HCT116 (cell line): ENCODE data around the gene SUDS3. TPM values are rescaled to one million over a fixed set of nuclear protein-coding genes. Genes with fewer than 3 reads are reported as not detected.

Experiments
- ATAC-seq: fragments of 200-7000 bp; cut with Tn5 transposase; 2 replicates; pipeline ENCODE4 v1.9.1; 2020; ENCODE audit warnings: mild to moderate bottlenecking, moderate library complexity
- BruUV-seq: library from RNA; stranded (reverse); fragments of 400-500 nt; replicated peaks from 2 replicates; lab custom pipeline; 2021; lab: Mats Ljungman, UMichigan
- CTCF ChIA-PET: fragments of 300-600 bp; sonication (Branson Sonifier 250); formaldehyde crosslinking; loops from one replicate; lab custom pipeline; 2021; ENCODE audit warnings: antibody characterized with exemption; lab: Charles Lee
- POLR2A ChIA-PET: fragments of 300-600, 350-600 bp; sonication (Branson Sonifier 250); formaldehyde crosslinking; loops from one replicate; lab custom pipeline; 2021; ENCODE audit warnings: antibody characterized with exemption; lab: Charles Lee
- RAD21 ChIA-PET, 2 experiments: fragments of 300-600 bp; sonication (Branson Sonifier 250); formaldehyde crosslinking; loops; one replicate each; lab custom pipeline; 2023; ENCODE audit warnings: low total read pairs in 2 of 2; ENCODE audit not compliant: uncharacterized antibody in 2 of 2, unreplicated experiment in 2 of 2, low non-redundant PET in 1 of 2; lab: Charles Lee
- DNase-seq: peaks from one replicate; pipeline ENCODE4 v3.0.0-alpha.2; 2010; ENCODE audit warnings: low read depth, low spot score
- H2AFZ ChIP-seq: fragments of 200-600 bp; shearing (Covaris generic), sonication (generic); 2 replicates; pipeline ENCODE4 v1.6.1; 2017; ENCODE audit warnings: low read depth, mixed run types, mixed read lengths, antibody characterized with exemption, low read length; ENCODE audit not compliant: poor library complexity, severe bottlenecking
- H3K27ac ChIP-seq: 2 replicates; pipeline ENCODE4 v1.5.1; 2012; ENCODE audit warnings: low read depth, low read length
- H3K27me3 ChIP-seq: fragments of 200-600 bp; sonication (generic); 2 replicates; pipeline ENCODE4 v1.6.1; 2016; ENCODE audit warnings: mixed run types, low read length, mixed read lengths; ENCODE audit not compliant: insufficient read depth
- H3K36me3 ChIP-seq, 2 experiments: fragments of 200-500 bp in 1 of 2; fragments of 200-600 bp in 1 of 2; sonication (Bioruptor generic) in 1 of 2; sonication (generic) in 1 of 2; 2 replicates each; pipeline versions ENCODE4 v1.5.1 to v1.6.1; 2014 to 2016; ENCODE audit warnings: low read length in 2 of 2, inconsistent platforms in 1 of 2, mixed read lengths in 1 of 2, mixed run types in 1 of 2; ENCODE audit not compliant: insufficient read depth in 2 of 2, control insufficient read depth in 1 of 2
- H3K4me1 ChIP-seq, 2 experiments: fragments of 200-600 bp in 1 of 2; sonication (generic) in 1 of 2; 2 replicates each; pipeline versions ENCODE4 v1.5.1 to v1.6.1; 2012 to 2017; ENCODE audit warnings: low read length in 2 of 2, inconsistent platforms in 1 of 2, mild to moderate bottlenecking in 1 of 2, mixed read lengths in 1 of 2, mixed run types in 1 of 2, moderate library complexity in 1 of 2; ENCODE audit not compliant: insufficient read depth in 2 of 2, control insufficient read depth in 1 of 2
- H3K4me2 ChIP-seq: fragments of 200-600 bp; sonication (generic); 2 replicates; pipeline ENCODE4 v1.6.1; 2017; ENCODE audit warnings: mixed run types, low read length, mixed read lengths
- H3K4me3 ChIP-seq, 2 experiments: fragments of 200-600 bp in 1 of 2; sonication (generic) in 1 of 2; replicated peaks in 1 of 2; 2 replicates each; pipeline ENCODE4 v1.5.1; 2011 to 2016; ENCODE audit warnings: low read length in 2 of 2, control low read depth in 1 of 2, low read depth in 1 of 2, mild to moderate bottlenecking in 1 of 2, mixed read lengths in 1 of 2, mixed run types in 1 of 2
- H3K79me2 ChIP-seq: fragments of 200-600 bp; sonication (generic); 2 replicates; pipeline ENCODE4 v1.6.1; 2017; ENCODE audit warnings: mild to moderate bottlenecking, mixed run types, low read length, moderate library complexity, mixed read lengths; ENCODE audit not compliant: insufficient read depth
- H3K9ac ChIP-seq: fragments of 200-600 bp; sonication (generic); 2 replicates; pipeline ENCODE4 v1.6.1; 2016; ENCODE audit warnings: low read length, mixed read lengths
- H3K9me2 ChIP-seq: fragments of 200-600 bp; sonication (generic), shearing (Covaris generic); 2 replicates; pipeline ENCODE4 v1.6.1; 2017; ENCODE audit warnings: mixed run types, mild to moderate bottlenecking, moderate library complexity; ENCODE audit not compliant: insufficient read depth
- H3K9me3 ChIP-seq, 2 experiments: fragments of 200-500 bp in 1 of 2; fragments of 200-600 bp in 1 of 2; sonication (Bioruptor generic) in 1 of 2; sonication (generic) in 1 of 2; 2 replicates each; pipeline ENCODE4 v1.6.1; 2014 to 2017; ENCODE audit warnings: low read length in 2 of 2, mixed read lengths in 2 of 2, inconsistent platforms in 1 of 2, low read depth in 1 of 2, mild to moderate bottlenecking in 1 of 2, mixed run types in 1 of 2, moderate library complexity in 1 of 2; ENCODE audit not compliant: control insufficient read depth in 1 of 2, insufficient read depth in 1 of 2
- H4K20me1 ChIP-seq: fragments of 200-600 bp; sonication (generic), shearing (Covaris generic); 2 replicates; pipeline ENCODE4 v1.6.1; 2017; ENCODE audit warnings: mixed run types, mild to moderate bottlenecking, moderate library complexity; ENCODE audit not compliant: insufficient read depth
- CBX3 ChIP-seq: IDR thresholded peaks from 2 replicates; pipeline ENCODE4 v1.6.1; 2012; ENCODE audit warnings: low read depth
- CEBPB ChIP-seq: IDR thresholded peaks from 2 replicates; pipeline ENCODE4 v1.6.1; 2012; ENCODE audit warnings: low read depth
- EGR1 ChIP-seq: IDR thresholded peaks from 2 replicates; pipeline ENCODE4 v1.6.1; 2012; ENCODE audit warnings: low read depth
- ELF1 ChIP-seq: IDR thresholded peaks from 2 replicates; pipeline ENCODE4 v1.6.1; 2012; ENCODE audit warnings: low read depth, borderline replicate concordance
- FOSL1 ChIP-seq: IDR thresholded peaks from 2 replicates; pipeline ENCODE4 v1.6.1; 2012; ENCODE audit warnings: low read depth
- JUND ChIP-seq: IDR thresholded peaks from 2 replicates; pipeline ENCODE4 v1.6.1; 2012
- SIN3A ChIP-seq: IDR thresholded peaks from 2 replicates; pipeline ENCODE4 v1.6.1; 2012; ENCODE audit warnings: low read depth
- SP1 ChIP-seq: IDR thresholded peaks from 2 replicates; pipeline ENCODE4 v1.6.1; 2012; ENCODE audit warnings: low read depth
- TCF7L2 ChIP-seq: IDR thresholded peaks from 2 replicates; pipeline ENCODE4 v1.7.0; 2011; ENCODE audit warnings: borderline replicate concordance, inconsistent platforms; ENCODE audit not compliant: insufficient read depth, insufficient read length; ENCODE audit errors: extremely low read depth
- intact Hi-C: fragments of 100-400 bp; cut with micrococcal nuclease; formaldehyde crosslinking; loops from 2 replicates; pipeline ENCODE4 v1.10.0; 2022
- total RNA-seq: library from RNA; stranded (reverse); gene quantifications from one replicate; pipeline ENCODE4 v1.2.1, GENCODE V29; 2021; ENCODE audit not compliant: unreplicated experiment
- TF ChIP-seq, protein P1 (sequence below): IDR thresholded peaks from 2 replicates; pipeline ENCODE4 v1.6.1; 2012
- TF ChIP-seq, protein P2 (sequence below): IDR thresholded peaks from 2 replicates; pipeline ENCODE4 v1.6.1; 2012; ENCODE audit warnings: low read depth
- TF ChIP-seq, protein P3 (sequence below): IDR thresholded peaks from 2 replicates; pipeline ENCODE4 v1.6.1; 2012

The SUDS3 gene
- total RNA-seq, 1 experiment from 2014 or later, result 32.3 TPM

DNA sequence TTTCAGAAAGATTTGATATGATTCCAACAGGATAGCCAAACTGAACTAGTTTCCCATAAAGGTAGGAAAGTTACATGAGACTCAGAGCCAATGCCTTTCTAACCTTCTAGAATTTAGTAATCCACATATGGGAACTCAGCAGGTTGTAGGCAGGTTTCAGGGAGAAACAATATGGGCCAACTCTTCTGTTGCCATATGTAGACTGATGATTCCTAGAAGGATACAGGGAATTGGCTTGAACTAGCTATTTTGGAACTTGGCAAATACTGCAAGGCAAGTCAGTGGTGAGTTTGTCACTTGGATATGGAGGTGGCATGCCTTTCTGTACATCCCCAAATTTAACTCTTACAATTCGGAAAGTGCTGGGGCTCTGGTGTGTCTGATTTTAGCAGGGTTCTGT is 15.5 kb downstream of the SUDS3 start (continued):
- TF ChIP-seq, protein P1, sequence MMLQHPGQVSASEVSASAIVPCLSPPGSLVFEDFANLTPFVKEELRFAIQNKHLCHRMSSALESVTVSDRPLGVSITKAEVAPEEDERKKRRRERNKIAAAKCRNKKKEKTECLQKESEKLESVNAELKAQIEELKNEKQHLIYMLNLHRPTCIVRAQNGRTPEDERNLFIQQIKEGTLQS, result no peak
- TF ChIP-seq CEBPB (no peak), EGR1 (no peak), FOSL1 (no peak), SP1 (no peak), JUND (no peak), CBX3 (no peak), ELF1 (no peak)
- TF ChIP-seq, protein P2, sequence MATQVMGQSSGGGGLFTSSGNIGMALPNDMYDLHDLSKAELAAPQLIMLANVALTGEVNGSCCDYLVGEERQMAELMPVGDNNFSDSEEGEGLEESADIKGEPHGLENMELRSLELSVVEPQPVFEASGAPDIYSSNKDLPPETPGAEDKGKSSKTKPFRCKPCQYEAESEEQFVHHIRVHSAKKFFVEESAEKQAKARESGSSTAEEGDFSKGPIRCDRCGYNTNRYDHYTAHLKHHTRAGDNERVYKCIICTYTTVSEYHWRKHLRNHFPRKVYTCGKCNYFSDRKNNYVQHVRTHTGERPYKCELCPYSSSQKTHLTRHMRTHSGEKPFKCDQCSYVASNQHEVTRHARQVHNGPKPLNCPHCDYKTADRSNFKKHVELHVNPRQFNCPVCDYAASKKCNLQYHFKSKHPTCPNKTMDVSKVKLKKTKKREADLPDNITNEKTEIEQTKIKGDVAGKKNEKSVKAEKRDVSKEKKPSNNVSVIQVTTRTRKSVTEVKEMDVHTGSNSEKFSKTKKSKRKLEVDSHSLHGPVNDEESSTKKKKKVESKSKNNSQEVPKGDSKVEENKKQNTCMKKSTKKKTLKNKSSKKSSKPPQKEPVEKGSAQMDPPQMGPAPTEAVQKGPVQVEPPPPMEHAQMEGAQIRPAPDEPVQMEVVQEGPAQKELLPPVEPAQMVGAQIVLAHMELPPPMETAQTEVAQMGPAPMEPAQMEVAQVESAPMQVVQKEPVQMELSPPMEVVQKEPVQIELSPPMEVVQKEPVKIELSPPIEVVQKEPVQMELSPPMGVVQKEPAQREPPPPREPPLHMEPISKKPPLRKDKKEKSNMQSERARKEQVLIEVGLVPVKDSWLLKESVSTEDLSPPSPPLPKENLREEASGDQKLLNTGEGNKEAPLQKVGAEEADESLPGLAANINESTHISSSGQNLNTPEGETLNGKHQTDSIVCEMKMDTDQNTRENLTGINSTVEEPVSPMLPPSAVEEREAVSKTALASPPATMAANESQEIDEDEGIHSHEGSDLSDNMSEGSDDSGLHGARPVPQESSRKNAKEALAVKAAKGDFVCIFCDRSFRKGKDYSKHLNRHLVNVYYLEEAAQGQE, result no peak
- TF ChIP-seq, all 23 proteins: peak for 0

DNA sequence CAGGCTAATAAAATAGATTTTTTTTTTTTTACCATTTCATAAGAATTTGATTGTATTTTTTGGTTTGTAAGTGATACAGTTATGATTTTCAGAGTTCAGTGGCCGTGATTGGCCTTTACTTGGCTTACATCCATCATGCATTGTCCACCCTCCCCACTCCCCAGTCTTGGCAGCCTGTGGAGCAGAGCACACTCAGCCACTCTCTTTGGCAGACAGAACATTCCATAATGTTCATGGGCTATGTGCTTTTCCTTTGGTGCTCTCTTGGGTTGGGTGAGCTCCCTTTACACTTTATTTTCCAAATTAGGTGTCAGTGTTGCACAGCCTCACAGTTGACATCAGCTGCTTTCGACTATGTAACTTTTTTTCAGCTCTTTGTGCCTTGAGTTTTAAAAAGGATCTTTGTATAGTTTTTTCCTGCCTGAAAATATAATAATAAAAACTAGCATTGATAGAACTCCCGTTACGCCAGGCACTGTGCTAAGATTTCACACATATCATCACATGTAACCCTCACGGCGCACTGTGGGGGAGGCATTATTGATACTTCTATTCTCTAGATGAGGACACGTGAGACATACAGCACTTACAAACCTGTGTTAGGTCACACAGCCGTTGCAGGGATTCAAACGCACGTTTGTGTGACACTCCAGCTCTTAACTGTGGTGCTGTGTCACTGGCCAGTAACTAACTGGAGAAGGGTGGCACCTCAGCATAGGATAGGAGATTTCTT is 21.5 kb downstream of the SUDS3 start:
- H3K36me3 ChIP-seq, result peaks cover 8 to 13% of the 10 kb centered on the region in 2 experiments; a peak in 3 of 4 replicates
- ChIA-PET POLR2A (no interaction called here), RAD21 (no interaction called here), CTCF (no interaction called here)
- no peaks in the 10 kb centered on the region for H3K79me2 ChIP-seq
- H3K4me3 ChIP-seq, result no peak overlapping the region
- H2AFZ ChIP-seq, result no peak overlapping the region
- no peaks in the 10 kb centered on the region for H4K20me1 ChIP-seq
- no peaks in the 10 kb centered on the region for H3K27me3 ChIP-seq
- no peak overlapping the region for H3K27ac ChIP-seq
- no peaks in the 10 kb centered on the region for H3K4me1 ChIP-seq
- no peaks in the 10 kb centered on the region for H3K9me3 ChIP-seq
- intact Hi-C loops, result no loop called here
- BruUV-seq, result no TSS peak
- no peak overlapping the region for H3K9ac ChIP-seq
- DNase-seq, result no peak
- H3K9me2 ChIP-seq, result no peaks in the 10 kb centered on the region
- ATAC-seq, result no peak
- TF ChIP-seq, protein P2, result no peak
- no peak for TF ChIP-seq TCF7L2
- TF ChIP-seq, protein P3, sequence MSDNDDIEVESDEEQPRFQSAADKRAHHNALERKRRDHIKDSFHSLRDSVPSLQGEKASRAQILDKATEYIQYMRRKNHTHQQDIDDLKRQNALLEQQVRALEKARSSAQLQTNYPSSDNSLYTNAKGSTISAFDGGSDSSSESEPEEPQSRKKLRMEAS, result no peak
- TF ChIP-seq SIN3A, result no peak
- TF ChIP-seq CEBPB, result no peak
- TF ChIP-seq, protein P1, result no peak
- no peak overlapping the region for H3K4me2 ChIP-seq
